Tibial nerve (tissue), 4 donors: ENCODE data around the gene ROR1.

Experiments
- CTCF ChIP-seq, 5 experiments: fragments of 200-600 bp in 3 of 5; fragments of 450-650 bp in 2 of 5; sonication (generic) in 3 of 5; IDR thresholded peaks; one replicate each; pipeline ENCODE4 v1.5.1; 2016 to 2019; ENCODE audit warnings: antibody characterized with exemption in 5 of 5, mild to moderate bottlenecking in 3 of 5, moderate library complexity in 2 of 5
- EP300 ChIP-seq, 2 donors: sonication (generic); formaldehyde crosslinking; IDR thresholded peaks; one replicate each; pipeline ENCODE4 v1.6.1; 2017; ENCODE audit warnings: antibody characterized with exemption in 2 of 2, mild to moderate bottlenecking in 1 of 2
- POLR2A ChIP-seq, 2 donors: fragments of 450-650 bp; IDR thresholded peaks; one replicate each; pipeline ENCODE4 v1.6.1; 2017; ENCODE audit warnings: antibody characterized with exemption in 2 of 2, mild to moderate bottlenecking in 2 of 2, moderate library complexity in 2 of 2

- TF ChIP-seq CTCF (IDR thresholded peaks at IDR 0.05) = no peak
- TF ChIP-seq POLR2A (IDR thresholded peaks at IDR 0.05) = no peak
- no peak for TF ChIP-seq EP300 (IDR thresholded peaks at IDR 0.05)
Measured at GRCh38 chr1:63782982-63783381, 9.2 kb downstream of the ROR1 start.
